GM23338 (cell line): Measurements from ENCODE around the gene CDYL2. TPM values are rescaled to one million over a fixed set of nuclear protein-coding genes. Genes with fewer than 3 reads are reported as not detected.

Experiments used
- ATAC-seq: fragments of 200-7000 bp; cut with Tn5 transposase; 3 replicates; pipeline ENCODE4 v1.9.1; 2020
- DNase-seq: peaks from one replicate; pipeline ENCODE4 v3.0.0-alpha.2; 2015; ENCODE audit warnings: low spot score
- H2AFZ ChIP-seq: fragments of 200-600 bp; sonication (generic); 2 replicates; pipeline ENCODE4 v1.8.0; 2016; ENCODE audit warnings: antibody characterized with exemption, mild to moderate bottlenecking, moderate library complexity
- H3F3A ChIP-seq: fragments of 200-600 bp; sonication (generic); replicated peaks from 2 replicates; pipeline ENCODE4 v1.8.0; 2017; ENCODE audit warnings: antibody characterized with exemption, mixed run types, low read depth
- H3K27ac ChIP-seq: fragments of 200-600 bp; sonication (generic); 2 replicates; pipeline ENCODE4 v1.6.1; 2016; ENCODE audit warnings: low read depth
- H3K27me3 ChIP-seq: fragments of 200-600 bp; sonication (generic); 2 replicates; pipeline ENCODE4 v1.8.0; 2016; ENCODE audit warnings: mild to moderate bottlenecking, mixed run types, moderate library complexity; ENCODE audit not compliant: insufficient read depth
- H3K36me3 ChIP-seq: fragments of 200-600 bp; sonication (generic); 2 replicates; pipeline ENCODE4 v1.8.0; 2016; ENCODE audit warnings: mild to moderate bottlenecking; ENCODE audit not compliant: insufficient read depth
- H3K4me1 ChIP-seq: fragments of 200-600 bp; sonication (generic); 2 replicates; pipeline ENCODE4 v1.8.0; 2016; ENCODE audit warnings: mild to moderate bottlenecking, moderate library complexity; ENCODE audit not compliant: insufficient read depth
- H3K4me2 ChIP-seq: fragments of 200-600 bp; sonication (generic); 2 replicates; pipeline ENCODE4 v1.7.1; 2017; ENCODE audit warnings: mixed run types
- H3K4me3 ChIP-seq: fragments of 200-600 bp; sonication (generic); 2 replicates; pipeline ENCODE4 v1.6.1; 2016; ENCODE audit warnings: mixed run types
- H3K79me2 ChIP-seq: fragments of 200-600 bp; sonication (generic); replicated peaks from 2 replicates; pipeline ENCODE4 v1.8.0; 2017; ENCODE audit warnings: mild to moderate bottlenecking; ENCODE audit not compliant: insufficient read depth
- H3K9me2 ChIP-seq: fragments of 200-600 bp; sonication (generic); 2 replicates; pipeline ENCODE4 v1.8.0; 2017; ENCODE audit not compliant: insufficient read depth
- H4K20me1 ChIP-seq: fragments of 200-600 bp; sonication (generic); replicated peaks from 2 replicates; pipeline ENCODE4 v1.8.0; 2017; ENCODE audit warnings: mild to moderate bottlenecking; ENCODE audit not compliant: insufficient read depth
- H3K27ac Mint-ChIP-seq: 2 replicates; pipeline ENCODE4 v1.8.0; 2020; ENCODE audit warnings: inconsistent platforms, mild to moderate bottlenecking, moderate library complexity, mixed read lengths
- H3K27me3 Mint-ChIP-seq: 3 replicates; pipeline ENCODE4 v1.8.0; 2022; ENCODE audit warnings: low read depth, mild to moderate bottlenecking, moderate library complexity, mixed read lengths, inconsistent platforms; ENCODE audit not compliant: insufficient read depth, poor library complexity
- H3K36me3 Mint-ChIP-seq: 3 replicates; pipeline ENCODE4 v1.8.0; 2021; ENCODE audit warnings: low read depth, mild to moderate bottlenecking, inconsistent platforms, moderate library complexity, mixed read lengths
- H3K4me1 Mint-ChIP-seq: 3 replicates; pipeline ENCODE4 v1.8.0; 2020; ENCODE audit warnings: mild to moderate bottlenecking, inconsistent platforms, mixed read lengths
- H3K4me3 Mint-ChIP-seq: 3 replicates; pipeline ENCODE4 v1.8.0; 2021; ENCODE audit warnings: moderate library complexity, mild to moderate bottlenecking, inconsistent platforms, mixed read lengths
- H3K9me3 Mint-ChIP-seq: 3 replicates; pipeline ENCODE4 v1.8.0; 2020; ENCODE audit warnings: moderate library complexity, mild to moderate bottlenecking, inconsistent platforms, mixed read lengths
- CREB1 ChIP-seq: fragments of 250-450 bp; sonication (Bioruptor Pico); IDR thresholded peaks from 2 replicates; pipeline ENCODE4 v1.5.0; 2020; ENCODE audit warnings: low read depth, mild to moderate bottlenecking, moderate library complexity
- EZH2phosphoT487 ChIP-seq: fragments of 200-600 bp; sonication (generic); IDR thresholded peaks from one replicate; pipeline ENCODE4 v1.8.1; 2018; ENCODE audit warnings: antibody characterized with exemption; ENCODE audit not compliant: unreplicated experiment
- JUNB ChIP-seq: IDR thresholded peaks from one replicate; pipeline ENCODE4 v1.6.1; 2016; ENCODE audit warnings: antibody characterized with exemption; ENCODE audit not compliant: unreplicated experiment
- polyA plus RNA-seq: library from polyadenylated mRNA; unstranded; fragments of >200 nt; fragmentation: Nextera tagmentation; extraction: Ambion mirVana; gene quantifications from 2 replicates; pipeline ENCODE4 v1.2.1, GENCODE V29; 2016
- total RNA-seq: library from RNA; depleted of rRNA; stranded (reverse); fragments of >200 nt; shearing (Covaris generic); gene quantifications from 2 replicates; pipeline ENCODE4 v1.2.3, GENCODE V29; 2014
- TF ChIP-seq, protein P1 (sequence below): fragments of 250-450 bp; sonication (Bioruptor Pico); IDR thresholded peaks from 2 replicates; pipeline ENCODE4 v1.5.0; 2020; ENCODE audit warnings: mild to moderate bottlenecking, moderate library complexity
- TF ChIP-seq, protein P2 (sequence below): IDR thresholded peaks from 2 replicates; pipeline ENCODE4 v1.6.1; 2016; ENCODE audit warnings: antibody characterized with exemption
- TF ChIP-seq, protein P3 (sequence below): IDR thresholded peaks from one replicate; pipeline ENCODE4 v1.6.1; 2018; ENCODE audit warnings: antibody characterized with exemption; ENCODE audit not compliant: unreplicated experiment

The CDYL2 gene
- total and polyA plus RNA-seq, 2 experiments from 2014 or later = 0.82 to 4.3 TPM

DNA sequence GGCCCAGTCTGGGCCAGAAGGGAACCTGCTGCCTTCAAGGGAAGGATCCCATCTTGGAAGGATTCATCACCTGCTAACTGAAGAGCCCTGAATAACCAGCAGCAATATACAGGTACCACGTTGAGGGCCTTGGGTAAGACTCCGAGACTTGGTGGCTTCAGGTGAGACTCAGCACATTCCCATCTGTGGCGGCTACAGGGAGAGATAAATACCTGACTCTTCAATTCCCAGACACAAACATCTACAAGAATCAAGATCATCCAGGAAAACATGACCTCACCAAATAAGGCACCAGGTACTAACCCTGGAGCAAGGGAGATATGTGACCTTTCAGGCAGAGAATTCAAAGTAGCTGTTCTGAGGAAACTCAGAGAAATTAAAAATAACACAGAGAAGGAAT is 164.1 kb downstream of the CDYL2 start (continued):
- TF ChIP-seq, protein P1, sequence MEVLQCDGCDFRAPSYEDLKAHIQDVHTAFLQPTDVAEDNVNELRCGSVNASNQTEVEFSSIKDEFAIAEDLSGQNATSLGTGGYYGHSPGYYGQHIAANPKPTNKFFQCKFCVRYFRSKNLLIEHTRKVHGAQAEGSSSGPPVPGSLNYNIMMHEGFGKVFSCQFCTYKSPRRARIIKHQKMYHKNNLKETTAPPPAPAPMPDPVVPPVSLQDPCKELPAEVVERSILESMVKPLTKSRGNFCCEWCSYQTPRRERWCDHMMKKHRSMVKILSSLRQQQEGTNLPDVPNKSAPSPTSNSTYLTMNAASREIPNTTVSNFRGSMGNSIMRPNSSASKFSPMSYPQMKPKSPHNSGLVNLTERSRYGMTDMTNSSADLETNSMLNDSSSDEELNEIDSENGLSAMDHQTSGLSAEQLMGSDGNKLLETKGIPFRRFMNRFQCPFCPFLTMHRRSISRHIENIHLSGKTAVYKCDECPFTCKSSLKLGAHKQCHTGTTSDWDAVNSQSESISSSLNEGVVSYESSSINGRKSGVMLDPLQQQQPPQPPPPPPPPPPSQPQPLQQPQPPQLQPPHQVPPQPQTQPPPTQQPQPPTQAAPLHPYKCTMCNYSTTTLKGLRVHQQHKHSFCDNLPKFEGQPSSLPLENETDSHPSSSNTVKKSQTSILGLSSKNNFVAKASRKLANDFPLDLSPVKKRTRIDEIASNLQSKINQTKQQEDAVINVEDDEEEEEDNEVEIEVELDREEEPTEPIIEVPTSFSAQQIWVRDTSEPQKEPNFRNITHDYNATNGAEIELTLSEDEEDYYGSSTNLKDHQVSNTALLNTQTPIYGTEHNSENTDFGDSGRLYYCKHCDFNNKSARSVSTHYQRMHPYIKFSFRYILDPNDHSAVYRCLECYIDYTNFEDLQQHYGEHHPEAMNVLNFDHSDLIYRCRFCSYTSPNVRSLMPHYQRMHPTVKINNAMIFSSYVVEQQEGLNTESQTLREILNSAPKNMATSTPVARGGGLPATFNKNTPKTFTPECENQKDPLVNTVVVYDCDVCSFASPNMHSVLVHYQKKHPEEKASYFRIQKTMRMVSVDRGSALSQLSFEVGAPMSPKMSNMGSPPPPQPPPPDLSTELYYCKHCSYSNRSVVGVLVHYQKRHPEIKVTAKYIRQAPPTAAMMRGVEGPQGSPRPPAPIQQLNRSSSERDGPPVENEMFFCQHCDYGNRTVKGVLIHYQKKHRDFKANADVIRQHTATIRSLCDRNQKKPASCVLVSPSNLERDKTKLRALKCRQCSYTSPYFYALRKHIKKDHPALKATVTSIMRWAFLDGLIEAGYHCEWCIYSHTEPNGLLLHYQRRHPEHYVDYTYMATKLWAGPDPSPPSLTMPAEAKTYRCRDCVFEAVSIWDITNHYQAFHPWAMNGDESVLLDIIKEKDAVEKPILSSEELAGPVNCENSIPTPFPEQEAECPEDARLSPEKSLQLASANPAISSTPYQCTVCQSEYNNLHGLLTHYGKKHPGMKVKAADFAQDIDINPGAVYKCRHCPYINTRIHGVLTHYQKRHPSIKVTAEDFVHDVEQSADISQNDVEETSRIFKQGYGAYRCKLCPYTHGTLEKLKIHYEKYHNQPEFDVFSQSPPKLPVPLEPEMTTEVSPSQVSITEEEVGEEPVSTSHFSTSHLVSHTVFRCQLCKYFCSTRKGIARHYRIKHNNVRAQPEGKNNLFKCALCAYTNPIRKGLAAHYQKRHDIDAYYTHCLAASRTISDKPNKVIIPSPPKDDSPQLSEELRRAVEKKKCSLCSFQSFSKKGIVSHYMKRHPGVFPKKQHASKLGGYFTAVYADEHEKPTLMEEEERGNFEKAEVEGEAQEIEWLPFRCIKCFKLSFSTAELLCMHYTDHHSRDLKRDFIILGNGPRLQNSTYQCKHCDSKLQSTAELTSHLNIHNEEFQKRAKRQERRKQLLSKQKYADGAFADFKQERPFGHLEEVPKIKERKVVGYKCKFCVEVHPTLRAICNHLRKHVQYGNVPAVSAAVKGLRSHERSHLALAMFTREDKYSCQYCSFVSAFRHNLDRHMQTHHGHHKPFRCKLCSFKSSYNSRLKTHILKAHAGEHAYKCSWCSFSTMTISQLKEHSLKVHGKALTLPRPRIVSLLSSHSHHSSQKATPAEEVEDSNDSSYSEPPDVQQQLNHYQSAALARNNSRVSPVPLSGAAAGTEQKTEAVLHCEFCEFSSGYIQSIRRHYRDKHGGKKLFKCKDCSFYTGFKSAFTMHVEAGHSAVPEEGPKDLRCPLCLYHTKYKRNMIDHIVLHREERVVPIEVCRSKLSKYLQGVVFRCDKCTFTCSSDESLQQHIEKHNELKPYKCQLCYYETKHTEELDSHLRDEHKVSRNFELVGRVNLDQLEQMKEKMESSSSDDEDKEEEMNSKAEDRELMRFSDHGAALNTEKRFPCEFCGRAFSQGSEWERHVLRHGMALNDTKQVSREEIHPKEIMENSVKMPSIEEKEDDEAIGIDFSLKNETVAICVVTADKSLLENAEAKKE (CRISPR knock-in tag) = no peak
- no peak for TF ChIP-seq JUNB

DNA sequence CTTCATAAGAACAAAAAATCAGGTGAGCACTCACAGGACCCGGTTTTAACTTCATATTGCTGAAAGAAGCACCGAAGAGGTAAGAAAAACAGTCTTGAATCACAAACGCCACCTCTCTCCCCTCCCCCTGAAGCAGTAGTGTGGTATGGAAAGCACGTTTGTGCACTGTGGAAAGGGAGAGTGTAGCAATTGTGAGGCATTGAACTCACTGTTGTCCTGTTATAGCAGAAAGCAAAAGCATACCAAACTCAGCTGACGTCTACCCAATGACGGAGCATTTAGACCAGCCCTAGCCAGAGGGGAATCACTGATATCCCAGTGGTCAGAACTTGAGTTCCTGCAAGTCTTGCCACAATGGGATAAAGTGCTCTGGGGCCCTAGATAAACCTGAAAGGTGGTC is 164.8 kb downstream of the CDYL2 start:
- no peaks in the 10 kb centered on the region for H3F3A ChIP-seq
- DNase-seq (no peak), ATAC-seq (no peak)
- no peaks in the 10 kb centered on the region for H3K9me2 ChIP-seq
- H3K9me3 Mint-ChIP-seq = peaks cover 33% of the 10 kb centered on the region
- no peak overlapping the region for H2AFZ ChIP-seq
- H3K36me3 ChIP-seq = no peaks in the 10 kb centered on the region
- H3K4me3 Mint-ChIP-seq = no peak overlapping the region
- H3K36me3 Mint-ChIP-seq = no peaks in the 10 kb centered on the region
- no peak overlapping the region for H3K27ac ChIP-seq
- H3K4me2 ChIP-seq = no peak overlapping the region
- H3K79me2 ChIP-seq = no peaks in the 10 kb centered on the region
- H3K27ac Mint-ChIP-seq = no peak overlapping the region
- no peaks in the 10 kb centered on the region for H3K27me3 ChIP-seq
- no peaks in the 10 kb centered on the region for H4K20me1 ChIP-seq
- no peaks in the 10 kb centered on the region for H3K4me1 Mint-ChIP-seq
- H3K27me3 Mint-ChIP-seq = no peaks in the 10 kb centered on the region
- no peak overlapping the region for H3K4me3 ChIP-seq
- no peaks in the 10 kb centered on the region for H3K4me1 ChIP-seq
- TF ChIP-seq, protein P2, sequence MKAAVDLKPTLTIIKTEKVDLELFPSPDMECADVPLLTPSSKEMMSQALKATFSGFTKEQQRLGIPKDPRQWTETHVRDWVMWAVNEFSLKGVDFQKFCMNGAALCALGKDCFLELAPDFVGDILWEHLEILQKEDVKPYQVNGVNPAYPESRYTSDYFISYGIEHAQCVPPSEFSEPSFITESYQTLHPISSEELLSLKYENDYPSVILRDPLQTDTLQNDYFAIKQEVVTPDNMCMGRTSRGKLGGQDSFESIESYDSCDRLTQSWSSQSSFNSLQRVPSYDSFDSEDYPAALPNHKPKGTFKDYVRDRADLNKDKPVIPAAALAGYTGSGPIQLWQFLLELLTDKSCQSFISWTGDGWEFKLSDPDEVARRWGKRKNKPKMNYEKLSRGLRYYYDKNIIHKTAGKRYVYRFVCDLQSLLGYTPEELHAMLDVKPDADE = no peak
- TF ChIP-seq CREB1 (CRISPR knock-in tag) = no peak
- TF ChIP-seq, protein P3, sequence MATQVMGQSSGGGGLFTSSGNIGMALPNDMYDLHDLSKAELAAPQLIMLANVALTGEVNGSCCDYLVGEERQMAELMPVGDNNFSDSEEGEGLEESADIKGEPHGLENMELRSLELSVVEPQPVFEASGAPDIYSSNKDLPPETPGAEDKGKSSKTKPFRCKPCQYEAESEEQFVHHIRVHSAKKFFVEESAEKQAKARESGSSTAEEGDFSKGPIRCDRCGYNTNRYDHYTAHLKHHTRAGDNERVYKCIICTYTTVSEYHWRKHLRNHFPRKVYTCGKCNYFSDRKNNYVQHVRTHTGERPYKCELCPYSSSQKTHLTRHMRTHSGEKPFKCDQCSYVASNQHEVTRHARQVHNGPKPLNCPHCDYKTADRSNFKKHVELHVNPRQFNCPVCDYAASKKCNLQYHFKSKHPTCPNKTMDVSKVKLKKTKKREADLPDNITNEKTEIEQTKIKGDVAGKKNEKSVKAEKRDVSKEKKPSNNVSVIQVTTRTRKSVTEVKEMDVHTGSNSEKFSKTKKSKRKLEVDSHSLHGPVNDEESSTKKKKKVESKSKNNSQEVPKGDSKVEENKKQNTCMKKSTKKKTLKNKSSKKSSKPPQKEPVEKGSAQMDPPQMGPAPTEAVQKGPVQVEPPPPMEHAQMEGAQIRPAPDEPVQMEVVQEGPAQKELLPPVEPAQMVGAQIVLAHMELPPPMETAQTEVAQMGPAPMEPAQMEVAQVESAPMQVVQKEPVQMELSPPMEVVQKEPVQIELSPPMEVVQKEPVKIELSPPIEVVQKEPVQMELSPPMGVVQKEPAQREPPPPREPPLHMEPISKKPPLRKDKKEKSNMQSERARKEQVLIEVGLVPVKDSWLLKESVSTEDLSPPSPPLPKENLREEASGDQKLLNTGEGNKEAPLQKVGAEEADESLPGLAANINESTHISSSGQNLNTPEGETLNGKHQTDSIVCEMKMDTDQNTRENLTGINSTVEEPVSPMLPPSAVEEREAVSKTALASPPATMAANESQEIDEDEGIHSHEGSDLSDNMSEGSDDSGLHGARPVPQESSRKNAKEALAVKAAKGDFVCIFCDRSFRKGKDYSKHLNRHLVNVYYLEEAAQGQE = no peak
- no peak for TF ChIP-seq EZH2phosphoT487
